HCT116 (cell line): ENCODE results near the gene CFAP97D2. TPM values are rescaled to one million over a fixed set of nuclear protein-coding genes. Genes with fewer than 3 reads are reported as not detected.

Experiments
- ATAC-seq: fragments of 200-7000 bp; cut with Tn5 transposase; 2 replicates; pipeline ENCODE4 v1.9.1; 2020; ENCODE audit warnings: mild to moderate bottlenecking, moderate library complexity
- BruUV-seq: library from RNA; stranded (reverse); fragments of 400-500 nt; replicated peaks from 2 replicates; lab custom pipeline; 2021; lab: Mats Ljungman, UMichigan
- CTCF ChIA-PET: fragments of 300-600 bp; sonication (Branson Sonifier 250); formaldehyde crosslinking; loops from one replicate; lab custom pipeline; 2021; ENCODE audit warnings: antibody characterized with exemption; lab: Charles Lee
- POLR2A ChIA-PET: fragments of 300-600, 350-600 bp; sonication (Branson Sonifier 250); formaldehyde crosslinking; loops from one replicate; lab custom pipeline; 2021; ENCODE audit warnings: antibody characterized with exemption; lab: Charles Lee
- RAD21 ChIA-PET, 2 experiments: fragments of 300-600 bp; sonication (Branson Sonifier 250); formaldehyde crosslinking; loops; one replicate each; lab custom pipeline; 2023; ENCODE audit warnings: low total read pairs in 2 of 2; ENCODE audit not compliant: uncharacterized antibody in 2 of 2, unreplicated experiment in 2 of 2, low non-redundant PET in 1 of 2; lab: Charles Lee
- DNase-seq: peaks from one replicate; pipeline ENCODE4 v3.0.0-alpha.2; 2010; ENCODE audit warnings: low read depth, low spot score
- H2AFZ ChIP-seq: fragments of 200-600 bp; shearing (Covaris generic), sonication (generic); 2 replicates; pipeline ENCODE4 v1.6.1; 2017; ENCODE audit warnings: low read depth, mixed run types, mixed read lengths, antibody characterized with exemption, low read length; ENCODE audit not compliant: poor library complexity, severe bottlenecking
- H3K27ac ChIP-seq: 2 replicates; pipeline ENCODE4 v1.5.1; 2012; ENCODE audit warnings: low read depth, low read length
- H3K27me3 ChIP-seq: fragments of 200-600 bp; sonication (generic); 2 replicates; pipeline ENCODE4 v1.6.1; 2016; ENCODE audit warnings: mixed run types, low read length, mixed read lengths; ENCODE audit not compliant: insufficient read depth
- H3K36me3 ChIP-seq, 2 experiments: fragments of 200-500 bp in 1 of 2; fragments of 200-600 bp in 1 of 2; sonication (Bioruptor generic) in 1 of 2; sonication (generic) in 1 of 2; 2 replicates each; pipeline versions ENCODE4 v1.5.1 to v1.6.1; 2014 to 2016; ENCODE audit warnings: low read length in 2 of 2, inconsistent platforms in 1 of 2, mixed read lengths in 1 of 2, mixed run types in 1 of 2; ENCODE audit not compliant: insufficient read depth in 2 of 2, control insufficient read depth in 1 of 2
- H3K4me1 ChIP-seq, 2 experiments: fragments of 200-600 bp in 1 of 2; sonication (generic) in 1 of 2; 2 replicates each; pipeline versions ENCODE4 v1.5.1 to v1.6.1; 2012 to 2017; ENCODE audit warnings: low read length in 2 of 2, inconsistent platforms in 1 of 2, mild to moderate bottlenecking in 1 of 2, mixed read lengths in 1 of 2, mixed run types in 1 of 2, moderate library complexity in 1 of 2; ENCODE audit not compliant: insufficient read depth in 2 of 2, control insufficient read depth in 1 of 2
- H3K4me2 ChIP-seq: fragments of 200-600 bp; sonication (generic); 2 replicates; pipeline ENCODE4 v1.6.1; 2017; ENCODE audit warnings: mixed run types, low read length, mixed read lengths
- H3K4me3 ChIP-seq, 2 experiments: fragments of 200-600 bp in 1 of 2; sonication (generic) in 1 of 2; replicated peaks in 1 of 2; 2 replicates each; pipeline ENCODE4 v1.5.1; 2011 to 2016; ENCODE audit warnings: low read length in 2 of 2, control low read depth in 1 of 2, low read depth in 1 of 2, mild to moderate bottlenecking in 1 of 2, mixed read lengths in 1 of 2, mixed run types in 1 of 2
- H3K79me2 ChIP-seq: fragments of 200-600 bp; sonication (generic); 2 replicates; pipeline ENCODE4 v1.6.1; 2017; ENCODE audit warnings: mild to moderate bottlenecking, mixed run types, low read length, moderate library complexity, mixed read lengths; ENCODE audit not compliant: insufficient read depth
- H3K9ac ChIP-seq: fragments of 200-600 bp; sonication (generic); 2 replicates; pipeline ENCODE4 v1.6.1; 2016; ENCODE audit warnings: low read length, mixed read lengths
- H3K9me2 ChIP-seq: fragments of 200-600 bp; sonication (generic), shearing (Covaris generic); 2 replicates; pipeline ENCODE4 v1.6.1; 2017; ENCODE audit warnings: mixed run types, mild to moderate bottlenecking, moderate library complexity; ENCODE audit not compliant: insufficient read depth
- H3K9me3 ChIP-seq, 2 experiments: fragments of 200-500 bp in 1 of 2; fragments of 200-600 bp in 1 of 2; sonication (Bioruptor generic) in 1 of 2; sonication (generic) in 1 of 2; 2 replicates each; pipeline ENCODE4 v1.6.1; 2014 to 2017; ENCODE audit warnings: low read length in 2 of 2, mixed read lengths in 2 of 2, inconsistent platforms in 1 of 2, low read depth in 1 of 2, mild to moderate bottlenecking in 1 of 2, mixed run types in 1 of 2, moderate library complexity in 1 of 2; ENCODE audit not compliant: control insufficient read depth in 1 of 2, insufficient read depth in 1 of 2
- H4K20me1 ChIP-seq: fragments of 200-600 bp; sonication (generic), shearing (Covaris generic); 2 replicates; pipeline ENCODE4 v1.6.1; 2017; ENCODE audit warnings: mixed run types, mild to moderate bottlenecking, moderate library complexity; ENCODE audit not compliant: insufficient read depth
- CTCF ChIP-seq, 3 experiments: fragments of 200-600 bp in 1 of 3; sonication (generic) in 1 of 3; IDR thresholded peaks in 2 of 3; conservative IDR thresholded peaks in 1 of 3; 2 replicates each; pipeline ENCODE4 v1.5.1; 2012 to 2017; ENCODE audit warnings: low read depth in 2 of 3, low read length in 2 of 3, antibody characterized with exemption in 1 of 3, borderline replicate concordance in 1 of 3, control low read depth in 1 of 3, mild to moderate bottlenecking in 1 of 3, mixed read lengths in 1 of 3, mixed run types in 1 of 3, moderate library complexity in 1 of 3; ENCODE audit not compliant: insufficient read depth in 1 of 3
- EZH2 ChIP-seq: fragments of 200-600 bp; sonication (generic); IDR thresholded peaks from 2 replicates; pipeline ENCODE4 v1.6.1; 2017; ENCODE audit warnings: antibody characterized with exemption, mixed run types
- EZH2phosphoT487 ChIP-seq: fragments of 200-600 bp; IDR thresholded peaks from 2 replicates; pipeline ENCODE4 v1.6.1; 2018; ENCODE audit warnings: antibody characterized with exemption, borderline replicate concordance
- POLR2AphosphoS5 ChIP-seq: IDR thresholded peaks from 2 replicates; pipeline ENCODE4 v1.6.1; 2011; ENCODE audit warnings: mild to moderate bottlenecking, low read depth, low read length, moderate library complexity
- RAD21 ChIP-seq: IDR thresholded peaks from 2 replicates; pipeline ENCODE4 v1.6.1; 2012; ENCODE audit warnings: low read depth, mild to moderate bottlenecking
- REST ChIP-seq: IDR thresholded peaks from 2 replicates; pipeline ENCODE4 v1.6.1; 2012; ENCODE audit warnings: low read depth
- SP1 ChIP-seq: IDR thresholded peaks from 2 replicates; pipeline ENCODE4 v1.6.1; 2012; ENCODE audit warnings: low read depth
- TCF7L2 ChIP-seq: IDR thresholded peaks from 2 replicates; pipeline ENCODE4 v1.7.0; 2011; ENCODE audit warnings: borderline replicate concordance, inconsistent platforms; ENCODE audit not compliant: insufficient read depth, insufficient read length; ENCODE audit errors: extremely low read depth
- YY1 ChIP-seq: IDR thresholded peaks from 2 replicates; pipeline ENCODE4 v1.6.1; 2011; ENCODE audit warnings: low read length, low read depth, moderate library complexity, mild to moderate bottlenecking; ENCODE audit not compliant: insufficient replicate concordance; ENCODE audit errors: extremely low read depth
- ZFX ChIP-seq: fragments of 450-650 bp; IDR thresholded peaks from 2 replicates; pipeline ENCODE4 v1.6.1; 2017
- intact Hi-C: fragments of 100-400 bp; cut with micrococcal nuclease; formaldehyde crosslinking; loops from 2 replicates; pipeline ENCODE4 v1.10.0; 2022
- total RNA-seq: library from RNA; stranded (reverse); gene quantifications from one replicate; pipeline ENCODE4 v1.2.1, GENCODE V29; 2021; ENCODE audit not compliant: unreplicated experiment

Gene CFAP97D2
- total RNA-seq, 1 experiment from 2014 or later = not detected

- intact Hi-C loops = loop anchor here (10.0 kb wide), 1 partner anchor 192 kb away; no protein-coding TSS in a partner anchor
- Histone ChIP-seq H2AFZ (no peak overlapping the region), H3K9ac (no peak overlapping the region), H3K4me3 (no peak overlapping the region), H3K27ac (no peak overlapping the region), H3K9me2 (no peaks in the 10 kb centered on the region), H3K79me2 (no peaks in the 10 kb centered on the region), H3K36me3 (no peaks in the 10 kb centered on the region), H4K20me1 (no peaks in the 10 kb centered on the region), H3K4me1 (peaks cover 12 to 21% of the 10 kb centered on the region in 2 experiments), H3K9me3 (no peaks in the 10 kb centered on the region), H3K4me2 (no peak overlapping the region), H3K27me3 (no peaks in the 10 kb centered on the region)
- peak; percentile 48 for ATAC-seq
- ChIA-PET POLR2A (no interaction called here), CTCF (no interaction called here), RAD21 (no interaction called here)
- no TSS peak for BruUV-seq
- no peak for DNase-seq
- TF ChIP-seq SP1 = no peak
- no peak for TF ChIP-seq TCF7L2
- TF ChIP-seq EZH2phosphoT487 = no peak
- no peak for TF ChIP-seq POLR2AphosphoS5
- peak in 2 of 3 experiments; percentile 21 to 40; a peak in 3 of 6 replicates for TF ChIP-seq CTCF (IDR thresholded peaks at IDR 0.05 in 2 of 3, conservative IDR thresholded peaks at IDR 0.05 in 1 of 3; ENCODE audit: borderline replicate concordance in 1 of 3, insufficient read depth in 1 of 3, low read depth in 2 of 3, low read length in 2 of 3)
Observed at GRCh38 chr13:114146629-114147028, 32.4 kb upstream of the CFAP97D2 start.

- RAD21 ChIA-PET = no interaction called here
- no peak for DNase-seq
- H3K4me1 ChIP-seq = peaks cover 15 to 31% of the 10 kb centered on the region in 2 experiments
- ATAC-seq = no peak
- no peaks in the 10 kb centered on the region for H3K36me3 ChIP-seq
- intact Hi-C loops = loop anchor here (10.0 kb wide), 1 partner anchor 193 kb away; no protein-coding TSS in a partner anchor
- no peak overlapping the region for H2AFZ ChIP-seq
- no peak overlapping the region for H3K9ac ChIP-seq
- no peak overlapping the region for H3K4me2 ChIP-seq
- CTCF ChIA-PET = no interaction called here
- no peaks in the 10 kb centered on the region for H4K20me1 ChIP-seq
- no peaks in the 10 kb centered on the region for H3K9me3 ChIP-seq
- H3K4me3 ChIP-seq = no peak overlapping the region
- no peaks in the 10 kb centered on the region for H3K79me2 ChIP-seq
- POLR2A ChIA-PET = no interaction called here
- H3K9me2 ChIP-seq = no peaks in the 10 kb centered on the region
- no peak overlapping the region for H3K27ac ChIP-seq
- no TSS peak for BruUV-seq
- no peaks in the 10 kb centered on the region for H3K27me3 ChIP-seq
- TF ChIP-seq ZFX = no peak
- TF ChIP-seq CTCF (IDR thresholded peaks at IDR 0.05 in 2 of 3, conservative IDR thresholded peaks at IDR 0.05 in 1 of 3; ENCODE audit: borderline replicate concordance in 1 of 3, insufficient read depth in 1 of 3, low read depth in 2 of 3, low read length in 2 of 3) = no peak
- TF ChIP-seq EZH2 = no peak
- no peak for TF ChIP-seq YY1
- no peak for TF ChIP-seq REST
- no peak for TF ChIP-seq RAD21
Observed at GRCh38 chr13:114147803-114148520, 31.1 kb upstream of the CFAP97D2 start.
